T-cell (primary cell): ENCODE data around the gene SPPL2A. TPM values are rescaled to one million over a fixed set of nuclear protein-coding genes. Genes with fewer than 3 reads are reported as not detected.

ENCODE experiments used
- ATAC-seq, 4 experiments: fragments of 200-7000 bp in 3 of 4; fragments of 150-1000 bp in 1 of 4; cut with Tn5 transposase; replicated peaks in 1 of 4; 1 replicate in 3 of 4; 2 replicates in 1 of 4; pipeline ENCODE4 v1.10.0; 2021; ENCODE audit warnings: moderate library complexity in 3 of 4, mild to moderate bottlenecking in 2 of 4, moderate number of reproducible peaks in 1 of 4
- CTCF ChIA-PET, 2 donors: fragments of 300-600 bp; sonication (Branson Sonifier 250); formaldehyde crosslinking; loops; one replicate each; lab custom pipeline; 2022; ENCODE audit warnings: antibody characterized with exemption in 2 of 2; lab: Charles Lee
- POLR2A ChIA-PET, 2 donors: fragments of 300-600 bp; sonication (Branson Sonifier 250); formaldehyde crosslinking; loops; one replicate each; lab custom pipeline; 2022; ENCODE audit warnings: antibody characterized with exemption in 2 of 2; lab: Charles Lee
- DNase-seq, 35 experiments: peaks; one replicate each; pipeline versions ENCODE4 v3.0.0 to v3.0.0-alpha.2; 2013 to 2023
- H3K27ac ChIP-seq: one replicate; pipeline ENCODE4 v1.5.1; 2013; ENCODE audit warnings: low read length
- H3K27me3 ChIP-seq, 2 experiments: replicated peaks in 1 of 2; 1 replicate in 1 of 2; 2 replicates in 1 of 2; pipeline versions ENCODE4 v1.6.1 to v1.7.0; 2013; ENCODE audit warnings: low read length in 1 of 2, mixed read lengths in 1 of 2; ENCODE audit not compliant: control insufficient read depth in 2 of 2, insufficient read depth in 2 of 2; ENCODE audit errors: extremely low read depth in 1 of 2
- H3K36me3 ChIP-seq, 2 donors: 1 replicate in 1 of 2; 2 replicates in 1 of 2; pipeline versions ENCODE4 v1.6.1 to v1.7.0; 2013; ENCODE audit warnings: low read length in 1 of 2; ENCODE audit not compliant: control insufficient read depth in 2 of 2, insufficient read depth in 1 of 2; ENCODE audit errors: extremely low read depth in 1 of 2
- H3K4me1 ChIP-seq, 2 experiments: 1 replicate in 1 of 2; 2 replicates in 1 of 2; pipeline versions ENCODE4 v1.6.1 to v1.7.0; 2013; ENCODE audit warnings: low read length in 2 of 2, mixed read lengths in 1 of 2; ENCODE audit not compliant: insufficient read depth in 2 of 2, control insufficient read depth in 1 of 2; ENCODE audit errors: extremely low read depth in 1 of 2
- H3K4me3 ChIP-seq, 2 donors: 1 replicate in 1 of 2; 2 replicates in 1 of 2; pipeline versions ENCODE4 v1.5.1 to v1.7.0; 2013; ENCODE audit warnings: mild to moderate bottlenecking in 2 of 2, low read length in 1 of 2, moderate library complexity in 1 of 2; ENCODE audit not compliant: control insufficient read depth in 1 of 2; ENCODE audit errors: extremely low read depth in 1 of 2
- H3K9me3 ChIP-seq: 2 replicates; pipeline ENCODE4 v1.7.0; 2013
- H3K27ac Mint-ChIP-seq, 2 donors: one replicate each; pipeline ENCODE4 v1.8.0; 2020 to 2021; ENCODE audit warnings: mild to moderate bottlenecking in 2 of 2, mixed read lengths in 2 of 2
- H3K27me3 Mint-ChIP-seq, 2 donors: one replicate each; pipeline ENCODE4 v1.8.0; 2021 to 2022; ENCODE audit warnings: mixed read lengths in 2 of 2
- H3K36me3 Mint-ChIP-seq: one replicate; pipeline ENCODE4 v1.8.0; 2021; ENCODE audit warnings: mixed read lengths
- H3K4me1 Mint-ChIP-seq, 3 donors: one replicate each; pipeline ENCODE4 v1.8.0; 2020 to 2022; ENCODE audit warnings: mixed read lengths in 3 of 3, mild to moderate bottlenecking in 1 of 3
- H3K4me3 Mint-ChIP-seq, 3 donors: one replicate each; pipeline ENCODE4 v1.8.0; 2020 to 2022; ENCODE audit warnings: mild to moderate bottlenecking in 3 of 3, mixed read lengths in 3 of 3, moderate library complexity in 3 of 3
- H3K9me3 Mint-ChIP-seq, 3 donors: one replicate each; pipeline ENCODE4 v1.8.0; 2020 to 2022; ENCODE audit warnings: mixed read lengths in 3 of 3
- whole genome bisulfite sequencing: methylation state at CpG from one replicate; pipeline ENCODE4 v1.1.5; 2013; ENCODE audit warnings: missing lambda C conversion rate; ENCODE audit not compliant: insufficient coverage; 5-methylcytosine and 5-hydroxymethylcytosine counted together
- total RNA-seq, 35 experiments: library from RNA in 6 of 35; stranded (reverse) in 6 of 35; fragments of 120-200 nt in 1 of 35; gene quantifications; one replicate each; pipeline versions ENCODE4 v1.2.1 to v1.2.4 and lab custom pipeline; 2013 to 2026

SPPL2A gene
- total RNA-seq, 5 donors from 2014 or later (not counting 1 experiment from before 2014, with no cell fraction given): 32.2 to 56.9 (median 48.8) TPM

GRCh38 chr15:50687302-50687902 is 78.1 kb downstream of the SPPL2A start:
- DNase-seq: peak in 1 of 35 experiments; percentile 6
- Mint-ChIP-seq H3K4me3 (peak overlapping the region; percentile 97 to 98 (median 97)), H3K27me3 (no peaks in the 10 kb centered on the region), H3K36me3 (peaks cover 7% of the 10 kb centered on the region), H3K4me1 (peaks cover 49 to 55% (median 51%) of the 10 kb centered on the region in 3 donors), H3K27ac (peak overlapping the region; percentile 92), H3K9me3 (no peaks in the 10 kb centered on the region)
- 50% methylated on average over 9 of the region's 10 CpGs for WGBS
- POLR2A ChIA-PET: no interaction called here
- peak overlapping the region; percentile 84 for H3K27ac ChIP-seq
- H3K4me3 ChIP-seq: peak overlapping the region; percentile 89 to 97
- peaks cover 10 to 23% of the 10 kb centered on the region in 2 experiments for H3K4me1 ChIP-seq
- peak; percentile 2 to 3 (median 2) for ATAC-seq
- CTCF ChIA-PET: no interaction called here
- no peaks in the 10 kb centered on the region for H3K9me3 ChIP-seq
- no peaks in the 10 kb centered on the region for H3K27me3 ChIP-seq
- H3K36me3 ChIP-seq: peaks cover 0 to 3% of the 10 kb centered on the region in 2 donors

- POLR2A ChIA-PET: interaction anchor here (0.7 to 1.0 kb wide), 2 partner anchors 12 to 221 kb away, joined by 3 to 4 read pairs; no protein-coding TSS in a partner anchor
- ATAC-seq: peak; percentile 84 to 92 (median 91)
- peaks cover 53 to 59% (median 54%) of the 10 kb centered on the region in 3 donors for H3K4me1 Mint-ChIP-seq
- H3K27me3 Mint-ChIP-seq: no peaks in the 10 kb centered on the region
- H3K9me3 Mint-ChIP-seq: no peaks in the 10 kb centered on the region
- 0% methylated on average over 72 of the region's 80 CpGs for WGBS
- CTCF ChIA-PET: no interaction called here
- H3K27ac Mint-ChIP-seq: peak within 1 kb of the TSS; percentile 95 to 96
- H3K4me3 Mint-ChIP-seq: peak within 1 kb of the TSS; percentile 97 to 98 (median 97)
- Histone ChIP-seq H3K36me3 (peaks cover 0 to 3% of the 10 kb centered on the region in 2 donors), H3K9me3 (no peaks in the 10 kb centered on the region), H3K4me3 (peak within 1 kb of the TSS; percentile 89 to 97), H3K27ac (peak within 1 kb of the TSS; percentile 93), H3K4me1 (peaks cover 10 to 23% of the 10 kb centered on the region in 2 experiments), H3K27me3 (no peaks in the 10 kb centered on the region)
- DNase-seq: peak; percentile 76 to 95 (median 86)
- H3K36me3 Mint-ChIP-seq: peaks cover 7% of the 10 kb centered on the region
Measured at GRCh38 chr15:50686469-50687301, 78.8 kb downstream of the SPPL2A start, which contains the start of gene TRPM7. TRPM7 (minus strand) TSS chr15:50686797; CDS start chr15:50686533, 264 bp downstream.

GRCh38 chr15:50685976-50686468 is 79.5 kb downstream of the SPPL2A start:
- Mint-ChIP-seq H3K27ac (peak overlapping the region; percentile 95 to 96), H3K36me3 (peaks cover 13% of the 10 kb centered on the region), H3K9me3 (no peaks in the 10 kb centered on the region), H3K4me3 (peak overlapping the region; percentile 97 to 98 (median 97)), H3K4me1 (peaks cover 60 to 66% (median 60%) of the 10 kb centered on the region in 3 donors), H3K27me3 (no peaks in the 10 kb centered on the region)
- peaks cover 3% of the 10 kb centered on the region in 2 donors for H3K36me3 ChIP-seq
- POLR2A ChIA-PET: interaction anchor here (0.6 to 1.0 kb wide), 2 partner anchors 222 to 331 kb away, joined by 3 to 4 read pairs; partner anchors contain the start of gene GABPB1 (in 1 of the 2)
- CTCF ChIA-PET: interaction anchor here in 1 of 2 donors (0.6 kb wide), 1 partner anchor 24 kb away, joined by 3 read pairs; no protein-coding TSS in a partner anchor
- ATAC-seq (peak; percentile 38 to 79 (median 48)), DNase-seq (peak in 33 of 35 experiments; percentile 43 to 87 (median 73))
- 0% methylated on average over 29 of the region's 30 CpGs for WGBS
- H3K9me3 ChIP-seq: no peaks in the 10 kb centered on the region
- peaks cover 10 to 23% of the 10 kb centered on the region in 2 experiments for H3K4me1 ChIP-seq
- H3K27ac ChIP-seq: peak overlapping the region; percentile 93
- no peaks in the 10 kb centered on the region for H3K27me3 ChIP-seq
- H3K4me3 ChIP-seq: peak overlapping the region; percentile 89 to 97

GRCh38 chr15:50685191-50685975 is 80.1 kb downstream of the SPPL2A start:
- POLR2A ChIA-PET: interaction anchor here (0.6 to 1.0 kb wide), 2 partner anchors 222 to 330 kb away, joined by 3 to 4 read pairs; partner anchors contain the start of gene GABPB1 (in 1 of the 2)
- Histone ChIP-seq H3K9me3 (no peaks in the 10 kb centered on the region), H3K27ac (peak overlapping the region; percentile 93), H3K4me1 (peaks cover 10 to 23% of the 10 kb centered on the region in 2 experiments), H3K27me3 (no peaks in the 10 kb centered on the region), H3K36me3 (peaks cover 3% of the 10 kb centered on the region in 2 donors), H3K4me3 (peak overlapping the region; percentile 89 to 97)
- peak overlapping the region; percentile 95 to 96 for H3K27ac Mint-ChIP-seq
- no peaks in the 10 kb centered on the region for H3K9me3 Mint-ChIP-seq
- CTCF ChIA-PET: interaction anchor here in 1 of 2 donors (0.6 kb wide), 1 partner anchor 23 kb away, joined by 3 read pairs; no protein-coding TSS in a partner anchor
- no peaks in the 10 kb centered on the region for H3K27me3 Mint-ChIP-seq
- ATAC-seq (no peak), DNase-seq (peak in 1 of 35 experiments; percentile 23)
- peaks cover 13% of the 10 kb centered on the region for H3K36me3 Mint-ChIP-seq
- 49% methylated on average over 5 of the region's 22 CpGs for WGBS
- H3K4me3 Mint-ChIP-seq: peak overlapping the region; percentile 97 to 98 (median 97)
- peaks cover 63 to 68% (median 64%) of the 10 kb centered on the region in 3 donors for H3K4me1 Mint-ChIP-seq

- Mint-ChIP-seq H3K4me3 (peak overlapping the region in 1 of 3 donors; percentile 19), H3K4me1 (peaks cover 58 to 67% (median 64%) of the 10 kb centered on the region in 3 donors), H3K9me3 (no peaks in the 10 kb centered on the region), H3K27ac (peak overlapping the region in 1 of 2 donors; percentile 37), H3K27me3 (no peaks in the 10 kb centered on the region), H3K36me3 (peaks cover 13% of the 10 kb centered on the region)
- no peak for DNase-seq
- H3K9me3 ChIP-seq: no peaks in the 10 kb centered on the region
- no peak overlapping the region for H3K27ac ChIP-seq
- H3K36me3 ChIP-seq: peaks cover 3% of the 10 kb centered on the region in 2 donors
- H3K4me1 ChIP-seq: peaks cover 4 to 33% of the 10 kb centered on the region in 2 experiments
- no peak overlapping the region for H3K4me3 ChIP-seq
- ChIA-PET POLR2A (interaction anchor here in 1 of 2 donors (0.5 to 0.7 kb wide), 2 partner anchors 336 to 1583 kb away, joined by 5 to 8 read pairs; no protein-coding TSS in a partner anchor), CTCF (interaction anchor here in 1 of 2 donors (0.6 kb wide), 1 partner anchor 9 kb away, joined by 6 read pairs; no protein-coding TSS in a partner anchor)
- no peaks in the 10 kb centered on the region for H3K27me3 ChIP-seq
- no peak for ATAC-seq
Measured at GRCh38 chr15:50681467-50681866, 84.0 kb downstream of the SPPL2A start.
